Measurements from ENCODE around the gene C1orf159. TPM values are rescaled to one million over a fixed set of nuclear protein-coding genes. Genes with fewer than 3 reads are reported as not detected.

C1orf159 gene
- total and polyA plus RNA-seq, 4 donors, result 3.9 to 7.0 (median 4.7) TPM

GRCh38 chr1:1086911-1087341 is 29.0 kb downstream of the C1orf159 start:
- H3K9ac ChIP-seq (ENCODE audit: low read depth in 1 of 2, low read length in 2 of 2), result no peak overlapping the region
- no peak for TF ChIP-seq HNF4A (conservative IDR thresholded peaks at IDR 0.05)
- TF ChIP-seq JUND (IDR thresholded peaks at IDR 0.05), result no peak
- no peak for TF ChIP-seq NR2F2 (IDR thresholded peaks at IDR 0.05)
- TF ChIP-seq ATF3 (IDR thresholded peaks at IDR 0.05), result no peak
- TF ChIP-seq TAF1 (conservative IDR thresholded peaks at IDR 0.05), result no peak
- TF ChIP-seq MAX (IDR thresholded peaks at IDR 0.05), result no peak
- TF ChIP-seq EGR1 (IDR thresholded peaks at IDR 0.05; ENCODE audit: low read depth in 2 of 2), result no peak
- TF ChIP-seq HNF4G (IDR thresholded peaks at IDR 0.05), result no peak
- no peak for TF ChIP-seq SP1 (IDR thresholded peaks at IDR 0.05)
- TF ChIP-seq GABPA (IDR thresholded peaks at IDR 0.05 in 1 of 2, conservative IDR thresholded peaks at IDR 0.05 in 1 of 2), result no peak
- TF ChIP-seq CTCF (IDR thresholded peaks at IDR 0.05; ENCODE audit: low read depth, low read length, missing input control), result no peak
- no peak for TF ChIP-seq RXRA (IDR thresholded peaks at IDR 0.05)
- no peak for TF ChIP-seq YY1 (IDR thresholded peaks at IDR 0.05)
- TF ChIP-seq ZBTB33 (IDR thresholded peaks at IDR 0.05), result no peak
- TF ChIP-seq RAD21 (IDR thresholded peaks at IDR 0.05), result no peak
- TF ChIP-seq FOXA1 (IDR thresholded peaks at IDR 0.05), result no peak
- TF ChIP-seq FOXA2 (IDR thresholded peaks at IDR 0.05), result no peak
- TF ChIP-seq REST (IDR thresholded peaks at IDR 0.05), result no peak
- H3K4me3 ChIP-seq (ENCODE audit: low read depth in 1 of 3, low read length in 3 of 3), result no peak overlapping the region
- H3K4me1 ChIP-seq (ENCODE audit: control insufficient read depth in 4 of 4, insufficient read depth in 4 of 4, low read length in 3 of 4), result no peaks in the 10 kb centered on the region
- no peaks in the 10 kb centered on the region for H3K27me3 ChIP-seq (ENCODE audit: control insufficient read depth in 4 of 4, insufficient read depth in 4 of 4, low read length in 3 of 4)
- H3K27ac ChIP-seq (ENCODE audit: low read depth in 1 of 2, low read length in 2 of 2), result no peak overlapping the region
- WGBS, result 95% methylated on average over 17 of the region's 17 CpGs
- H3K36me3 ChIP-seq (ENCODE audit: control insufficient read depth in 4 of 4, insufficient read depth in 3 of 4, low read depth in 1 of 4, low read length in 3 of 4), result no peaks in the 10 kb centered on the region
- no peak for DNase-seq (ENCODE audit: low spot score)
- no peaks in the 10 kb centered on the region for H3K9me3 ChIP-seq (ENCODE audit: control insufficient read depth in 4 of 4, low read length in 3 of 4)

Data from liver (tissue), 9 donors.